HFFc6 (cell line): ENCODE measurements around the gene CDCA7L. TPM values are rescaled to one million over a fixed set of nuclear protein-coding genes. Genes with fewer than 3 reads are reported as not detected.

Source experiments
- DNase-seq: peaks from one replicate; pipeline ENCODE4 v3.0.0-alpha.2; 2018
- H3K27ac Mint-ChIP-seq: 2 replicates; pipeline ENCODE4 v1.8.0; 2020; ENCODE audit warnings: mild to moderate bottlenecking, mixed read lengths
- H3K27me3 Mint-ChIP-seq: 2 replicates; pipeline ENCODE4 v1.8.0; 2021; ENCODE audit warnings: mild to moderate bottlenecking, moderate library complexity, mixed read lengths; ENCODE audit not compliant: insufficient read depth
- H3K36me3 Mint-ChIP-seq: 2 replicates; pipeline ENCODE4 v1.8.0; 2021; ENCODE audit warnings: low read depth, mixed read lengths
- H3K4me1 Mint-ChIP-seq: 2 replicates; pipeline ENCODE4 v1.8.0; 2020; ENCODE audit warnings: low read depth, mixed read lengths
- H3K4me3 Mint-ChIP-seq: 2 replicates; pipeline ENCODE4 v1.8.0; 2020; ENCODE audit warnings: mild to moderate bottlenecking, moderate library complexity, mixed read lengths
- H3K9me3 Mint-ChIP-seq: 2 replicates; pipeline ENCODE4 v1.8.0; 2020; ENCODE audit warnings: mild to moderate bottlenecking, mixed read lengths
- total RNA-seq, 6 experiments: library from RNA; stranded (reverse); fragmentation: NEBNext Ultra II Directional; extraction: Animal tissue kit (Norgen Biotek cat#: 25700); gene quantifications; 2 replicates in 1 of 6; 3 replicates in 5 of 6; pipeline ENCODE4 v1.2.3, GENCODE V29; 2021
- TF ChIP-seq, protein P1 (sequence below): fragments of 200-600 bp; sonication (generic); IDR thresholded peaks from 2 replicates; pipeline ENCODE4 v1.5.0; 2021; ENCODE audit warnings: antibody characterized with exemption, mild to moderate bottlenecking

Gene CDCA7L
- total RNA-seq, 6 experiments from 2014 or later: 32.9 to 51.4 (median 42.7) TPM

DNA sequence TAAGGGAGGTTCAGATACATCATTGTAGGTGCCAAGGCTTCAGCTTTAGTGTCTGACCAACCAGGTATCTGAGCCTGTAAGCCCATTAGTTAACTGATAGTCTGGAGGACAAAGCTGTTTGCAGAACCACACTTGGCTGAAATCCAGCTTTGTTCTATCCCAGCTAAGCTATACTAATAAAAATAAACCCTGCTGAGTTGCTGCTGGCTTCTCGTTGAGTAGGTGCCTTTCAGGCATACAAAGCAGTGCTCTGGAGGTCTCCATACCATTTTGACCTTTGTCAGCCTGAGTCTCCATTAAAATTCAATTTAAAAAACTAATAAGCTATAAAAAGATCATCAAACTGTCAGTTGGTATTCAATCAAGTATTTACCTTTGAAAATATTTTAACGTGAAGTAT, 22.0 kb downstream of the CDCA7L start:
- no peaks in the 10 kb centered on the region for H3K9me3 Mint-ChIP-seq
- DNase-seq: no peak
- H3K27me3 Mint-ChIP-seq: no peaks in the 10 kb centered on the region
- TF ChIP-seq, protein P1, sequence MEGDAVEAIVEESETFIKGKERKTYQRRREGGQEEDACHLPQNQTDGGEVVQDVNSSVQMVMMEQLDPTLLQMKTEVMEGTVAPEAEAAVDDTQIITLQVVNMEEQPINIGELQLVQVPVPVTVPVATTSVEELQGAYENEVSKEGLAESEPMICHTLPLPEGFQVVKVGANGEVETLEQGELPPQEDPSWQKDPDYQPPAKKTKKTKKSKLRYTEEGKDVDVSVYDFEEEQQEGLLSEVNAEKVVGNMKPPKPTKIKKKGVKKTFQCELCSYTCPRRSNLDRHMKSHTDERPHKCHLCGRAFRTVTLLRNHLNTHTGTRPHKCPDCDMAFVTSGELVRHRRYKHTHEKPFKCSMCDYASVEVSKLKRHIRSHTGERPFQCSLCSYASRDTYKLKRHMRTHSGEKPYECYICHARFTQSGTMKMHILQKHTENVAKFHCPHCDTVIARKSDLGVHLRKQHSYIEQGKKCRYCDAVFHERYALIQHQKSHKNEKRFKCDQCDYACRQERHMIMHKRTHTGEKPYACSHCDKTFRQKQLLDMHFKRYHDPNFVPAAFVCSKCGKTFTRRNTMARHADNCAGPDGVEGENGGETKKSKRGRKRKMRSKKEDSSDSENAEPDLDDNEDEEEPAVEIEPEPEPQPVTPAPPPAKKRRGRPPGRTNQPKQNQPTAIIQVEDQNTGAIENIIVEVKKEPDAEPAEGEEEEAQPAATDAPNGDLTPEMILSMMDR: no peak
- H3K4me1 Mint-ChIP-seq: peaks cover 27% of the 10 kb centered on the region
- H3K4me3 Mint-ChIP-seq: no peak overlapping the region
- peaks cover 11% of the 10 kb centered on the region; the same call in 1 of the 2 replicates for H3K36me3 Mint-ChIP-seq
- no peak overlapping the region for H3K27ac Mint-ChIP-seq

DNA sequence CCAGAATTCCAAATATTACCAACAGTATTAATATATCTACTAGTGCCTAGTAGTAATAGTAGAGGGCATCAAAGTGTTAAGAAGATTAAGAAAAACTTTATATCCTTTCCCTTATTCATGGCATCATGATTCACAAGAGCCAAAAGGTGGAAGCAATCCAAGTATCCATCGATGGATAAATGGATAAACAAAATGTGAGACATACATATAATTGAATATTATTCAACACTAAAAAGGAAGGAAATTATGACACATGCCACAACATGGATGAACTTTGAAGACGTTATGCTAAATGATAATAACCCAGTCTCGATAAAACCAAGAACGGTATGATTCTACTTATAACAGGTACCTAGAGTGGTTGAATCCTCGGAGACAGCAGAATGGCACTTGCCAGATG, 23.1 kb downstream of the CDCA7L start:
- no peak for DNase-seq
- H3K36me3 Mint-ChIP-seq: 0 out of 2 replicates have a peak, but pooled peaks cover 7% of the 10 kb centered on the region
- no peak overlapping the region for H3K27ac Mint-ChIP-seq
- H3K4me3 Mint-ChIP-seq: no peak overlapping the region
- H3K4me1 Mint-ChIP-seq: peaks cover 33% of the 10 kb centered on the region
- TF ChIP-seq, protein P1: no peak
- H3K27me3 Mint-ChIP-seq: no peaks in the 10 kb centered on the region
- no peaks in the 10 kb centered on the region for H3K9me3 Mint-ChIP-seq

DNA sequence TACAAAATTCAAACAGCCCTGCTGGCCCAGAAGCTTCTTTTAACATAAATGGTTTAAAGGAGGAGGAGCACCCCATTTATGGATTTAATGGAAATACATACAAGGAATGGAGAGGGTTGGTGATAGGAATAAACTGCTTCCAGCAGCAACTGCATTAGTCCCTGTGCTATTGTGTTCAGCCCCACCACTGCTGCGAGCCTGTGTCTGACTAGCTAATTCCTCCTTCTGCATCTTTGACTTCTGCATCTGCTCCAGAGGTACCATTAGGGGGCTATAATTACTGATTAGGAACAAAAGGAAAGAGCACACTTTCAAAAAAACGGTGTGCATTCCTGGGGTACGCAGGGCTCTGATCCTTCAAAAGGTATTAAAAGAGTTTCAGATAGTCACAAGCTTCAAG, 24.8 kb downstream of the CDCA7L start:
- Mint-ChIP-seq H3K4me3 (no peak overlapping the region), H3K4me1 (peaks cover 25% of the 10 kb centered on the region), H3K9me3 (no peaks in the 10 kb centered on the region), H3K27ac (no peak overlapping the region), H3K27me3 (no peaks in the 10 kb centered on the region), H3K36me3 (peaks cover under 1% of the 10 kb centered on the region; the same call in 1 of the 2 replicates)
- DNase-seq: no peak
- TF ChIP-seq, protein P1: no peak

DNA sequence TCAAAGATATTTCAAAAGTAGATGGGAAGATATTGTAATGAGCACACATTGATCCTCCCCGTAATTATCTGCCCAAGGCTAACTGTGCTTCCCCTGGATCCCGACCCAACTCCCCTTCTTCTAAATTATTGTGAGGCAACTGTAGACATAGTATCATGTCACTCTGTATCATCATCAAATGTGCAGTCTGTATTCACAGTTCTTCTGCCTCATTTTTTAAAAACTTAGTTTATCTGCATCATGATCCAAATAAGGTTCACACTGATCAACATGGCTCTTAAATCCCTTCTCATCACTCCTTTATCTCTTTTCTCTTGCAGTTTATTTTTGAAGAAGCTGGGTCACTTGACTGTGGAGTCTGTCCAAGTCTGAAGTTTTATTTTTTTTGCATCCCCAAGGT, 27.5 kb downstream of the CDCA7L start:
- TF ChIP-seq, protein P1: no peak
- no peak overlapping the region for H3K4me3 Mint-ChIP-seq
- peaks cover 17% of the 10 kb centered on the region for H3K4me1 Mint-ChIP-seq
- H3K36me3 Mint-ChIP-seq: peaks cover 24% of the 10 kb centered on the region
- no peak overlapping the region for H3K27ac Mint-ChIP-seq
- no peaks in the 10 kb centered on the region for H3K9me3 Mint-ChIP-seq
- no peaks in the 10 kb centered on the region for H3K27me3 Mint-ChIP-seq
- DNase-seq: no peak

DNA sequence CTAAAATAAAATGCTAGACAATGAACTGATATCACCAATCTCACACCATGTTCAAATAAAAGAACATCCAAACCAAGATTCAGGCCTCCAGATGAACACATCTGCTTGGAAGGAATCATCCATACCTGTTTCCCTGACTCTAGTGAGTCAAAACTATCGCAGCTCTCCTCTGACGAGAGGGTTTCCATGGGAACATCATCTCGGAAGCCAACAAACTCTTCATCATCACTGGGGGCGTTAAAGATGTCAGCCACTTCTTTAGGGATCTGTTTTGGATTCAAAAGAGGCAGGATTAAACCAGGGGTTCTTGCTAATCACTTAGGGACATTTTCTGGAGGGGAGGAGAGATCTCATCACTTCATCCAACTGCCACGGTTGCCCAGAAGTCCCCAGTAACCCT, 29.1 kb downstream of the CDCA7L start:
- H3K27me3 Mint-ChIP-seq: no peaks in the 10 kb centered on the region
- H3K9me3 Mint-ChIP-seq: no peaks in the 10 kb centered on the region
- H3K36me3 Mint-ChIP-seq: peaks cover 28% of the 10 kb centered on the region
- no peak overlapping the region for H3K27ac Mint-ChIP-seq
- H3K4me1 Mint-ChIP-seq: peaks cover 33% of the 10 kb centered on the region
- no peak for DNase-seq
- TF ChIP-seq, protein P1: no peak
- no peak overlapping the region for H3K4me3 Mint-ChIP-seq

DNA sequence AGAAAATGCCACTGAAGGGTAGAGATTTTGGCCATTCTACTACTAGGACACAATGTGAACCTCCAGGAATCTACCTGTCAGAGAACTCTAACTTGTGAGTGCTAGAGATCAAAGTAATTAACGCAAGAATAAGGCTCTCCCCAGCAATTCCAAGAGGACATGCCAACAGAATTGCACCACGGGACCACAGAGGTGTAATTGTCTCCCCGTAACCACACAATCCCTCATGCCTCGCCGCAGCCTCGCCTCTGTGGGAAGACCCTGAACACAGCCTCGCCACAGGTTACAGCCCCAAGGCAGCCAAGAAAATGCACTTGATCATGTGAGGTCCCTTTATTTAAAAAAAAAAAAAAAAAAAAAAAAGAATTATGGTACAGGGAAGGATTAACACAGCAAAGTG, 29.5 kb downstream of the CDCA7L start:
- TF ChIP-seq, protein P1: no peak
- H3K4me1 Mint-ChIP-seq: peaks cover 38% of the 10 kb centered on the region
- H3K27ac Mint-ChIP-seq: no peak overlapping the region
- H3K36me3 Mint-ChIP-seq: peaks cover 28% of the 10 kb centered on the region
- H3K27me3 Mint-ChIP-seq: no peaks in the 10 kb centered on the region
- H3K4me3 Mint-ChIP-seq: no peak overlapping the region
- no peaks in the 10 kb centered on the region for H3K9me3 Mint-ChIP-seq
- DNase-seq: no peak
